Jurkat, Clone E6-1 (cell line): Measurements from ENCODE around the gene TMEM175.

Experiments
- DNase-seq: peaks from one replicate; pipeline ENCODE4 v3.0.0-alpha.2; 2011; ENCODE audit warnings: low read depth, low spot score
- H3K4me3 ChIP-seq: 2 replicates; pipeline ENCODE4 v1.5.1; 2011; ENCODE audit warnings: mild to moderate bottlenecking, low read length, control low read depth, moderate library complexity

TMEM175 gene

GRCh38 chr4:1004557-1005485, 72.6 kb downstream of the TMEM175 start:
- no peak for DNase-seq
- H3K4me3 ChIP-seq = no peak overlapping the region

GRCh38 chr4:1006856-1007255, 74.6 kb downstream of the TMEM175 start:
- H3K4me3 ChIP-seq = no peak overlapping the region
- DNase-seq = no peak
